ENCODE results near the gene CENPV.

CENPV gene

GRCh38 chr17:16358394-16358793, 5.1 kb upstream of the CENPV start:
- DNase-seq: no peak

GRCh38 chr17:16354585-16354984, 1.3 kb upstream of the CENPV start:
- no peak for DNase-seq

- DNase-seq: no peak
Observed at GRCh38 chr17:16352667-16353316, 477 bp downstream of the CENPV start.

- DNase-seq: peak; percentile 78
Observed at GRCh38 chr17:16352303-16352666, 984 bp downstream of the CENPV start.

GRCh38 chr17:16351831-16352230, 1.4 kb downstream of the CENPV start:
- DNase-seq: no peak

GRCh38 chr17:16349431-16349830, 3.8 kb downstream of the CENPV start:
- DNase-seq: no peak

- DNase-seq: no peak
Observed at GRCh38 chr17:16348586-16348985, 4.7 kb downstream of the CENPV start.

- DNase-seq: no peak
Observed at GRCh38 chr17:16346721-16347271, 6.5 kb downstream of the CENPV start.

GRCh38 chr17:16345565-16345964, 7.7 kb downstream of the CENPV start:
- DNase-seq: no peak

- no peak for DNase-seq
Observed at GRCh38 chr17:16343569-16343968, 9.7 kb downstream of the CENPV start.

- DNase-seq: no peak
Observed at GRCh38 chr17:16342979-16343378, 10.3 kb downstream of the CENPV start.

GRCh38 chr17:16339959-16340358, 13.3 kb downstream of the CENPV start:
- DNase-seq: no peak

- no peak for DNase-seq
Observed at GRCh38 chr17:16339402-16339801, 13.9 kb downstream of the CENPV start.

- no peak for DNase-seq
Observed at GRCh38 chr17:16338391-16338790, 14.9 kb downstream of the CENPV start.

- no peak for DNase-seq
Observed at GRCh38 chr17:16329519-16330271, 23.6 kb downstream of the CENPV start.

GRCh38 chr17:16328997-16329396, 24.3 kb downstream of the CENPV start:
- peak; percentile 87 for DNase-seq

GRCh38 chr17:16327018-16327417, 26.3 kb downstream of the CENPV start:
- no peak for DNase-seq

- no peak for DNase-seq
Observed at GRCh38 chr17:16325964-16326363, 27.3 kb downstream of the CENPV start.

GRCh38 chr17:16322636-16323035, 30.6 kb downstream of the CENPV start:
- no peak for DNase-seq

- DNase-seq: no peak
Observed at GRCh38 chr17:16319969-16320368, 33.3 kb downstream of the CENPV start.

- no peak for DNase-seq
Observed at GRCh38 chr17:16314859-16315258, 38.4 kb downstream of the CENPV start.

GRCh38 chr17:16314189-16314588, 39.1 kb downstream of the CENPV start:
- DNase-seq: no peak

GRCh38 chr17:16313139-16314090, 39.9 kb downstream of the CENPV start:
- no peak for DNase-seq
